Measurements from ENCODE around the gene TMEM181. TPM values are rescaled to one million over a fixed set of nuclear protein-coding genes. Genes with fewer than 3 reads are reported as not detected.
A peak's percentile ranks its signal among the peaks of the same experiment; 100 is the strongest.

The TMEM181 gene
- total RNA-seq, 1 experiment from 2014 or later: 38.0 TPM

DNA sequence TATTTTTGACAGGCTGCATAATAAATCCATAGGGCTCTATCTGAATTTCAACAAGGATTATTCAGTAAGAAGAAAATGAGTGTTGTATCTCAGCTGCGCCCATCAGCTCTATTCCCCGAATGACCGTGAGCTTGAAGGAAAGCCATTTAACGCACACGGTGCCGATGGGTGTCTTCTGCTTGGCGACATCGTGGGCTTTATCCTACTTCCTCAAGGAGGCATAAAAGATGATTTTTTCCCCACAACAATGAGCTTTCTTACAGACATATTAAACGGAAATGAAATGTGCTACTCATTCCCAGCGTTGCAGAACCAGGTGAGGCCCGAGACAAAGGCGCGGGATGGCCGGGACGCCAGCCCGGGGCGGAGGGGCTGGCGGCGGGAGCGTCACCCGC is 83.9 kb downstream of the TMEM181 start:
- intact Hi-C loops (cut with micrococcal nuclease; ENCODE audit: unreplicated experiment) (no loop called here), in situ Hi-C loops (cut with HindIII; ENCODE audit: low pct_unique_long_range_greater_than_20kb, low sequenced_read_pairs) (no loop called here)
- Histone ChIP-seq H3K27me3 (ENCODE audit: control insufficient read depth, insufficient read depth, low read length) (no peaks in the 10 kb centered on the region), H3K27ac (ENCODE audit: low read length) (peak overlapping the region; percentile 85), H3K36me3 (ENCODE audit: control insufficient read depth, insufficient read depth, low read length) (peaks cover 3% of the 10 kb centered on the region; the same call in 1 of the 2 replicates), H3K4me3 (ENCODE audit: low read depth in 2 of 2, low read length in 2 of 2) (peak overlapping the region; percentile 74 to 90), H3K4me1 (ENCODE audit: control insufficient read depth, insufficient read depth, low read length) (peaks cover 35% of the 10 kb centered on the region), H3K9me3 (ENCODE audit: control insufficient read depth, insufficient read depth, low read depth, low read length) (no peaks in the 10 kb centered on the region)
- no peak for ATAC-seq
- no peak for DNase-seq (ENCODE audit: low read depth, low spot score)
- BruUV-seq (replicated peaks): no TSS peak
- CTCF ChIA-PET: no interaction called here
- POLR2A ChIA-PET: interaction anchor here (0.5 to 0.7 kb wide), 3 partner anchors 60 to 576 kb away, joined by 7 to 8 read pairs (median 7); no protein-coding TSS in a partner anchor
- TF ChIP-seq POLR2AphosphoS5 (IDR thresholded peaks at IDR 0.05; ENCODE audit: low read depth, low read length) (no peak), SIN3A (IDR thresholded peaks at IDR 0.05; ENCODE audit: borderline replicate concordance, insufficient read depth, low read depth, low read length) (no peak), TCF7L2 (IDR thresholded peaks at IDR 0.05; ENCODE audit: low read depth, low read length) (no peak)
- TF ChIP-seq, protein P1, sequence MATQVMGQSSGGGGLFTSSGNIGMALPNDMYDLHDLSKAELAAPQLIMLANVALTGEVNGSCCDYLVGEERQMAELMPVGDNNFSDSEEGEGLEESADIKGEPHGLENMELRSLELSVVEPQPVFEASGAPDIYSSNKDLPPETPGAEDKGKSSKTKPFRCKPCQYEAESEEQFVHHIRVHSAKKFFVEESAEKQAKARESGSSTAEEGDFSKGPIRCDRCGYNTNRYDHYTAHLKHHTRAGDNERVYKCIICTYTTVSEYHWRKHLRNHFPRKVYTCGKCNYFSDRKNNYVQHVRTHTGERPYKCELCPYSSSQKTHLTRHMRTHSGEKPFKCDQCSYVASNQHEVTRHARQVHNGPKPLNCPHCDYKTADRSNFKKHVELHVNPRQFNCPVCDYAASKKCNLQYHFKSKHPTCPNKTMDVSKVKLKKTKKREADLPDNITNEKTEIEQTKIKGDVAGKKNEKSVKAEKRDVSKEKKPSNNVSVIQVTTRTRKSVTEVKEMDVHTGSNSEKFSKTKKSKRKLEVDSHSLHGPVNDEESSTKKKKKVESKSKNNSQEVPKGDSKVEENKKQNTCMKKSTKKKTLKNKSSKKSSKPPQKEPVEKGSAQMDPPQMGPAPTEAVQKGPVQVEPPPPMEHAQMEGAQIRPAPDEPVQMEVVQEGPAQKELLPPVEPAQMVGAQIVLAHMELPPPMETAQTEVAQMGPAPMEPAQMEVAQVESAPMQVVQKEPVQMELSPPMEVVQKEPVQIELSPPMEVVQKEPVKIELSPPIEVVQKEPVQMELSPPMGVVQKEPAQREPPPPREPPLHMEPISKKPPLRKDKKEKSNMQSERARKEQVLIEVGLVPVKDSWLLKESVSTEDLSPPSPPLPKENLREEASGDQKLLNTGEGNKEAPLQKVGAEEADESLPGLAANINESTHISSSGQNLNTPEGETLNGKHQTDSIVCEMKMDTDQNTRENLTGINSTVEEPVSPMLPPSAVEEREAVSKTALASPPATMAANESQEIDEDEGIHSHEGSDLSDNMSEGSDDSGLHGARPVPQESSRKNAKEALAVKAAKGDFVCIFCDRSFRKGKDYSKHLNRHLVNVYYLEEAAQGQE (IDR thresholded peaks at IDR 0.05; ENCODE audit: insufficient read depth in 1 of 2, low read depth in 2 of 2, low read length in 1 of 2): no peak
- TF ChIP-seq, protein P2, sequence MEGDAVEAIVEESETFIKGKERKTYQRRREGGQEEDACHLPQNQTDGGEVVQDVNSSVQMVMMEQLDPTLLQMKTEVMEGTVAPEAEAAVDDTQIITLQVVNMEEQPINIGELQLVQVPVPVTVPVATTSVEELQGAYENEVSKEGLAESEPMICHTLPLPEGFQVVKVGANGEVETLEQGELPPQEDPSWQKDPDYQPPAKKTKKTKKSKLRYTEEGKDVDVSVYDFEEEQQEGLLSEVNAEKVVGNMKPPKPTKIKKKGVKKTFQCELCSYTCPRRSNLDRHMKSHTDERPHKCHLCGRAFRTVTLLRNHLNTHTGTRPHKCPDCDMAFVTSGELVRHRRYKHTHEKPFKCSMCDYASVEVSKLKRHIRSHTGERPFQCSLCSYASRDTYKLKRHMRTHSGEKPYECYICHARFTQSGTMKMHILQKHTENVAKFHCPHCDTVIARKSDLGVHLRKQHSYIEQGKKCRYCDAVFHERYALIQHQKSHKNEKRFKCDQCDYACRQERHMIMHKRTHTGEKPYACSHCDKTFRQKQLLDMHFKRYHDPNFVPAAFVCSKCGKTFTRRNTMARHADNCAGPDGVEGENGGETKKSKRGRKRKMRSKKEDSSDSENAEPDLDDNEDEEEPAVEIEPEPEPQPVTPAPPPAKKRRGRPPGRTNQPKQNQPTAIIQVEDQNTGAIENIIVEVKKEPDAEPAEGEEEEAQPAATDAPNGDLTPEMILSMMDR (IDR thresholded peaks at IDR 0.05): no peak

DNA sequence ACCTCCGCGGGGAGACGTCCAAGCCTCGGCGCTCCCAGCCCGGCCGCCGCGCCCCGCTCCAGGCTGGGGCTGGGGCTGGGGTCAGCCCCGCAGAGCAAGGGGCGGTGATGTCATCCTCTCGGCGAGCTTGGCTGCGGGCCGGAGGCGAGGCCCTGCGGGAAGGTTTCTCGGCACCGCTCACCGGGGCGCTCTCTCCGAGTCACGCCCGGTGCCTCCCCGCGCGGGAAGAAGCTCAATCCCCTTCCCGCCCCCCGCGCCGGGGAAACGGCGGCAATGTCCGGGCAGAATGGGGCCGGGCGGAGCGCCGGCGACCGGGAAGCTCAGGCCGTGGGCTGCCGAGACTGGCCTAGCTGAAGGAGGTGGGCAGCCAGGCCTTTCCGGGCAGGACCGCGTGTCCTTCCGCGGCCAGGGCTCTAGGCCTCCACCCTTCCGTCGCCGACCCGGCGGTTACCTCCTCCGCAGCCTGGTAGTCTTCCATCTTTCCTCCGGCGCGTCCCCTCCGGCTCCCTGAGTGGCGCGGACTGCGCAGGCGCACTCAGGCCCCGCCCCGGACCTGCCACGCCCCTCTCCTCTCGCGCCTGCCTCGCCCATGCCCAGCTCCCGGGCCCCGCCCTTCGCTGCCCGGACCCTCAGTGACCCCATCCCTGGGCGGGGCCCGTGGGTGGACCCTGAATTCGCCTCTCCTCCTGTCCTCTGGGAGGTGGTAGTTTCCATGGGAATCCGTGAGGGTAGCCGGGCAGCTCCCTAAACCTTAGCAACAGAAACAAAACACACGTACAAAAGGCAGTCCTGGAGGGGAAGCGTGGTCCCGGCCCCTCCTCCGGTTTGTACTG is 84.6 kb downstream of the TMEM181 start, which contains the start of gene DYNLT1:
Gene DYNLT1 (minus strand): TSS at position 513 of the 833 bp plus-strand sequence. CDS start 35 bp downstream, at position 478.
- TF ChIP-seq POLR2AphosphoS5 (IDR thresholded peaks at IDR 0.05; ENCODE audit: low read depth, low read length): peak; percentile 82
- no peak; the same call in 1 of the 2 replicates for TF ChIP-seq SIN3A (IDR thresholded peaks at IDR 0.05; ENCODE audit: borderline replicate concordance, insufficient read depth, low read depth, low read length)
- H3K9me3 ChIP-seq (ENCODE audit: control insufficient read depth, insufficient read depth, low read depth, low read length): no peaks in the 10 kb centered on the region
- POLR2A ChIA-PET: interaction anchor here (0.6 to 0.8 kb wide), 4 partner anchors 16 to 59 kb away, joined by 3 to 8 read pairs (median 4); no protein-coding TSS in a partner anchor
- H3K4me1 ChIP-seq (ENCODE audit: control insufficient read depth, insufficient read depth, low read length): peaks cover 39% of the 10 kb centered on the region
- no TSS peak for BruUV-seq (replicated peaks)
- DNase-seq (ENCODE audit: low read depth, low spot score): peak; percentile 62
- in situ Hi-C loops (cut with HindIII; ENCODE audit: low pct_unique_long_range_greater_than_20kb, low sequenced_read_pairs): no loop called here
- CTCF ChIA-PET: interaction anchor here (0.9 kb wide), 1 partner anchor 430 kb away, joined by 3 read pairs; no protein-coding TSS in a partner anchor
- intact Hi-C loops (cut with micrococcal nuclease; ENCODE audit: unreplicated experiment): no loop called here
- H3K27ac ChIP-seq (ENCODE audit: low read length): peak within 1 kb of the TSS; percentile 85
- peak within 1 kb of the TSS; percentile 74 to 90 for H3K4me3 ChIP-seq (ENCODE audit: low read depth in 2 of 2, low read length in 2 of 2)
- no peaks in the 10 kb centered on the region for H3K27me3 ChIP-seq (ENCODE audit: control insufficient read depth, insufficient read depth, low read length)
- ATAC-seq: peak; percentile 96
- H3K36me3 ChIP-seq (ENCODE audit: control insufficient read depth, insufficient read depth, low read length): peaks cover 3% of the 10 kb centered on the region; the same call in 1 of the 2 replicates

Measured in Panc1 (cell line).